ENCODE results near the gene TACR2. TPM values are rescaled to one million over a fixed set of nuclear protein-coding genes. Genes with fewer than 3 reads are reported as not detected.

TACR2 gene
- total RNA-seq (2022; extraction: Qiagen RNA extraction; ENCODE audit: low read depth), result 0.07 to 0.18 TPM (median 0.13 TPM) in 4 of 5 replicates, not detected in the other

DNA sequence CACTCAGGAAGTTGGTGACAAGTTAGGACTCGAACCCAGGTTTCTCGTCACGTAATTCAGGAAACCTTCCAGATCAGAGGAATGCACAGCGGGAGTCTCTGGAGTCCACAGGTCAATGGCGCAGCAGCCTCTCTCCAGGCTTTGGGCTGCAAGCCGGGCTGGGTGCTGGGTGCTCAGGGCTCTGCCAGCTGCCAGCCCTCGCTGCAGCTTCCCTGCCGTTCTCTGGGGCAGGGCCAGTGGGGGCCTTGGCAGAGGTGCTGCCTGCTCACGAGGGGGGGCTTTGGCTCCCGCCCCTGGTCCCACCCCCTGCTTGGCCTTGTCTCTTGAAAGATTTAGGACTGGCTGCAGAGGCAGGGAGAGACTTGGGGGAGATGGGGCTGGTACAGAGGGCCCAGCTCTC is at the start of gene TACR2:
Gene TACR2 (minus strand): TSS at position 224 of the 400 bp plus-strand sequence. CDS start 595 bp downstream, outside the sequence.

DNA sequence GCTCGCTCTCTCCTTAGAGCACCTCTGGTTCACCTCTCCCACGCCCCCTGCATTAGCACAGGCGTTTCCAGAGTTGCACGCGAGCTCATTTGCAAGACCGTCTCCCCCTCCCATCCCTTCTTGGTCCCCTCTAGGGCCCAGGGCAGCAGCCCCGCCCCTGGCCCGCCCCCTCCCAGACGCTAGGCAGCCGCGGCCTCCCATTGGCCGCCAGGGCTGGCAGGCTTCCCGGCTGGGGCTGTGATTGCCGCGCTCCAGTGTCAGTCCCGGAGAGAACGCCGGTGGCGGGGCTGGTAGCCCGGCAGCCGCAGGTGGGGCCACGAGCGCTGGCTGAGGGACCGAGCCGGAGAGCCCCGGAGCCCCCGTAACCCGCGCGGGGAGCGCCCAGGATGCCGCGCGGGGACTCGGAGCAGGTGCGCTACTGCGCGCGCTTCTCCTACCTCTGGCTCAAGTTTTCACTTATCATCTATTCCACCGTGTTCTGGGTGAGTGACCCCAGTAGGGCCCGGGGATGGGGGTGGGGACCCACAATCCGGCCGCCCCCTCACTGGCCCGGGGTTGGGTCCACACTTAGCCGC is 34.6 kb upstream of the TACR2 start, which contains the start of gene TSPAN15:
Gene TSPAN15 (plus strand): TSS at position 257 of the 575 bp plus-strand sequence. CDS start 130 bp downstream, at position 387.

Other genes with a start within 250 kb of the TACR2 start
- gene SUPV3L1, start 236.7 kb downstream of the TACR2 start, total RNA-seq (2022; extraction: Qiagen RNA extraction; ENCODE audit: low read depth), result 31.3 to 38.2 TPM (median 33.9 TPM) in 5 replicates
- gene HKDC1, start 196.6 kb downstream of the TACR2 start, total RNA-seq (2022; extraction: Qiagen RNA extraction; ENCODE audit: low read depth), result 10.1 to 16.1 TPM (median 11.6 TPM) in 5 replicates
- gene HK1, start 138.4 kb downstream of the TACR2 start, total RNA-seq (2022; extraction: Qiagen RNA extraction; ENCODE audit: low read depth), result 38.0 to 45.9 TPM (median 44.1 TPM) in 5 replicates
- 95.7 to 125 TPM (median 116 TPM) in 5 replicates for gene TSPAN15, start 34.5 kb upstream of the TACR2 start, total RNA-seq (2022; extraction: Qiagen RNA extraction; ENCODE audit: low read depth)
- not detected in 5 replicates for gene NEUROG3, start 156.5 kb upstream of the TACR2 start, total RNA-seq (2022; extraction: Qiagen RNA extraction; ENCODE audit: low read depth)
- gene FAM241B, start 213.3 kb upstream of the TACR2 start, total RNA-seq (2022; extraction: Qiagen RNA extraction; ENCODE audit: low read depth), result 16.7 to 19.2 TPM (median 17.2 TPM) in 5 replicates